ENCODE measurements around the gene ARL14EPL.
"Not testable (repeated sequence)": the region's sequence is repeated elsewhere in the genome, so short reads cannot be mapped to it uniquely, and the experiment has no call there.

Gene ARL14EPL

GRCh38 chr5:116046823-116047222, 14.6 kb downstream of the ARL14EPL start:
- no peak for DNase-seq (ENCODE audit: low read depth)

GRCh38 chr5:116058346-116058936, 26.2 kb downstream of the ARL14EPL start:
- DNase-seq (ENCODE audit: low read depth) = no peak

GRCh38 chr5:116062352-116062751, 30.1 kb downstream of the ARL14EPL start:
- no peak for DNase-seq (ENCODE audit: low read depth)

- DNase-seq (ENCODE audit: low read depth) = no peak
These were observed 31.7 kb downstream of the ARL14EPL start for GRCh38 chr5:116063950-116064349.

GRCh38 chr5:116068028-116068632, 35.9 kb downstream of the ARL14EPL start:
- DNase-seq (ENCODE audit: low read depth) = no peak

GRCh38 chr5:116071211-116071610, 38.9 kb downstream of the ARL14EPL start:
- DNase-seq (ENCODE audit: low read depth) = no peak

- no peak for DNase-seq (ENCODE audit: low read depth)
These were observed 43.0 kb downstream of the ARL14EPL start for GRCh38 chr5:116075191-116075831.

GRCh38 chr5:116076496-116076895, 44.2 kb downstream of the ARL14EPL start:
- no peak for DNase-seq (ENCODE audit: low read depth)

GRCh38 chr5:116078199-116078598, 45.9 kb downstream of the ARL14EPL start:
- DNase-seq (ENCODE audit: low read depth) = no peak

GRCh38 chr5:116084287-116084691, 52.0 kb downstream of the ARL14EPL start:
- peak; percentile 4 for DNase-seq (ENCODE audit: low read depth)

- DNase-seq (ENCODE audit: low read depth) = peak; percentile 57
These were observed 52.8 kb downstream of the ARL14EPL start, which contains the start of gene COMMD10 for GRCh38 chr5:116084871-116085715. Gene COMMD10 (plus strand): TSS chr5:116085025.

- DNase-seq (ENCODE audit: low read depth) = not testable (repeated sequence)
These were observed 54.0 kb downstream of the ARL14EPL start for GRCh38 chr5:116086309-116086708.

GRCh38 chr5:116088062-116088461, 55.8 kb downstream of the ARL14EPL start:
- DNase-seq (ENCODE audit: low read depth) = no peak

- DNase-seq (ENCODE audit: low read depth) = no peak
These were observed 58.0 kb downstream of the ARL14EPL start for GRCh38 chr5:116090302-116090701.

- DNase-seq (ENCODE audit: low read depth) = no peak
These were observed 59.1 kb downstream of the ARL14EPL start for GRCh38 chr5:116091416-116091815.

- no peak for DNase-seq (ENCODE audit: low read depth)
These were observed 65.0 kb downstream of the ARL14EPL start for GRCh38 chr5:116097301-116097700.

- no peak for DNase-seq (ENCODE audit: low read depth)
These were observed 66.7 kb downstream of the ARL14EPL start for GRCh38 chr5:116098998-116099397.

GRCh38 chr5:116104941-116105340, 72.7 kb downstream of the ARL14EPL start:
- DNase-seq (ENCODE audit: low read depth) = not testable (repeated sequence)

Measured in activated T-helper 1 cell treated with Interleukin-2 at 50 U/mL for 16 hours (primary cell).